ENCODE data around the gene ACAD10.
"Not testable (repeated sequence)": the region's sequence is repeated elsewhere in the genome, so short reads cannot be mapped to it uniquely, and the experiment has no call there.

The ACAD10 gene

GRCh38 chr12:111687255-111687654 is 1.4 kb downstream of the ACAD10 start:
- DNase-seq, result no peak

GRCh38 chr12:111687952-111688351 is 2.1 kb downstream of the ACAD10 start:
- no peak for DNase-seq

GRCh38 chr12:111691262-111691661 is 5.4 kb downstream of the ACAD10 start:
- DNase-seq, result no peak

- DNase-seq, result peak in 3 of 4 experiments; percentile 31 to 35 (median 34)
Observed at GRCh38 chr12:111692575-111693210, 6.8 kb downstream of the ACAD10 start.

- no peak for DNase-seq
Observed at GRCh38 chr12:111693818-111694217, 8.0 kb downstream of the ACAD10 start.

GRCh38 chr12:111699962-111700361 is 14.1 kb downstream of the ACAD10 start:
- no peak for DNase-seq

- no peak for DNase-seq
Observed at GRCh38 chr12:111705672-111706071, 19.8 kb downstream of the ACAD10 start.

GRCh38 chr12:111706145-111706544 is 20.3 kb downstream of the ACAD10 start:
- no peak for DNase-seq

- no peak for DNase-seq
Observed at GRCh38 chr12:111715279-111715678, 29.4 kb downstream of the ACAD10 start.

- DNase-seq, result not testable (repeated sequence)
Observed at GRCh38 chr12:111719316-111719715, 33.5 kb downstream of the ACAD10 start.

GRCh38 chr12:111720457-111720856 is 34.6 kb downstream of the ACAD10 start:
- no peak for DNase-seq

- DNase-seq, result not testable (repeated sequence)
Observed at GRCh38 chr12:111723646-111724360, 38.0 kb downstream of the ACAD10 start.

GRCh38 chr12:111728795-111729194 is 42.9 kb downstream of the ACAD10 start:
- no peak for DNase-seq

GRCh38 chr12:111730420-111730819 is 44.6 kb downstream of the ACAD10 start:
- DNase-seq, result no peak

- no peak for DNase-seq
Observed at GRCh38 chr12:111732786-111733185, 46.9 kb downstream of the ACAD10 start.

- no peak for DNase-seq
Observed at GRCh38 chr12:111733340-111733915, 47.6 kb downstream of the ACAD10 start.

- not testable (repeated sequence) for DNase-seq
Observed at GRCh38 chr12:111739524-111739923, 53.7 kb downstream of the ACAD10 start.

- DNase-seq, result no peak
Observed at GRCh38 chr12:111741235-111741812, 55.5 kb downstream of the ACAD10 start.

GRCh38 chr12:111745211-111745610 is 59.4 kb downstream of the ACAD10 start:
- DNase-seq, result no peak

- DNase-seq, result no peak
Observed at GRCh38 chr12:111747333-111747732, 61.5 kb downstream of the ACAD10 start.

GRCh38 chr12:111748151-111748672 is 62.4 kb downstream of the ACAD10 start:
- no peak for DNase-seq

GRCh38 chr12:111748867-111749266 is 63.0 kb downstream of the ACAD10 start:
- DNase-seq, result no peak

- no peak for DNase-seq
Observed at GRCh38 chr12:111749391-111749790, 63.5 kb downstream of the ACAD10 start.
